NCI-H226 (cell line): Measurements from ENCODE around the gene MCM8.

Experiments used
- DNase-seq: peaks from one replicate; pipeline ENCODE4 v3.0.0-alpha.2; 2015

MCM8 gene

GRCh38 chr20:5950271-5951031 is at the start of gene MCM8, which contains the start of gene TRMT6:
TSS of gene MCM8 (plus strand) at chr20:5950652. CDS start at chr20:5952016, 1,364 bp downstream.
TSS of gene TRMT6 (minus strand) at chr20:5950533. CDS start at chr20:5950405, 128 bp downstream.
- DNase-seq, result peak; percentile 80

GRCh38 chr20:5900908-5901307 is 49.5 kb upstream of the MCM8 start:
- no peak for DNase-seq

- DNase-seq, result no peak
Measured at GRCh38 chr20:5908981-5909380, 41.5 kb upstream of the MCM8 start.

GRCh38 chr20:5910186-5910585 is 40.3 kb upstream of the MCM8 start:
- no peak for DNase-seq

- no peak for DNase-seq
Measured at GRCh38 chr20:5913166-5913565, 37.3 kb upstream of the MCM8 start.

GRCh38 chr20:5914859-5915258 is 35.6 kb upstream of the MCM8 start:
- no peak for DNase-seq

GRCh38 chr20:5918856-5919625 is 31.4 kb upstream of the MCM8 start:
- peak; percentile 50 for DNase-seq

- peak; percentile 45 for DNase-seq
Measured at GRCh38 chr20:5919626-5920544, 30.6 kb upstream of the MCM8 start.

- no peak for DNase-seq
Measured at GRCh38 chr20:5920581-5920980, 29.9 kb upstream of the MCM8 start.

- DNase-seq, result no peak
Measured at GRCh38 chr20:5923493-5923892, 27.0 kb upstream of the MCM8 start.

- DNase-seq, result no peak
Measured at GRCh38 chr20:5925551-5925950, 24.9 kb upstream of the MCM8 start.

- DNase-seq, result no peak
Measured at GRCh38 chr20:5927749-5928462, 22.5 kb upstream of the MCM8 start.

- no peak for DNase-seq
Measured at GRCh38 chr20:5928836-5929715, 21.4 kb upstream of the MCM8 start.

- no peak for DNase-seq
Measured at GRCh38 chr20:5931411-5931810, 19.0 kb upstream of the MCM8 start.

- DNase-seq, result no peak
Measured at GRCh38 chr20:5932796-5933195, 17.7 kb upstream of the MCM8 start.

- no peak for DNase-seq
Measured at GRCh38 chr20:5933802-5934436, 16.5 kb upstream of the MCM8 start.

- DNase-seq, result no peak
Measured at GRCh38 chr20:5935384-5935783, 15.1 kb upstream of the MCM8 start.

- DNase-seq, result no peak
Measured at GRCh38 chr20:5936238-5936637, 14.2 kb upstream of the MCM8 start.

GRCh38 chr20:5938456-5939029 is 11.9 kb upstream of the MCM8 start:
- no peak for DNase-seq

GRCh38 chr20:5945963-5946362 is 4.5 kb upstream of the MCM8 start:
- peak; percentile 47 for DNase-seq
